Measurements from ENCODE around the gene CACNA1B. TPM values are rescaled to one million over a fixed set of nuclear protein-coding genes. Genes with fewer than 3 reads are reported as not detected.

CACNA1B gene
- total RNA-seq, 1 donor, result under 0.01 TPM

DNA sequence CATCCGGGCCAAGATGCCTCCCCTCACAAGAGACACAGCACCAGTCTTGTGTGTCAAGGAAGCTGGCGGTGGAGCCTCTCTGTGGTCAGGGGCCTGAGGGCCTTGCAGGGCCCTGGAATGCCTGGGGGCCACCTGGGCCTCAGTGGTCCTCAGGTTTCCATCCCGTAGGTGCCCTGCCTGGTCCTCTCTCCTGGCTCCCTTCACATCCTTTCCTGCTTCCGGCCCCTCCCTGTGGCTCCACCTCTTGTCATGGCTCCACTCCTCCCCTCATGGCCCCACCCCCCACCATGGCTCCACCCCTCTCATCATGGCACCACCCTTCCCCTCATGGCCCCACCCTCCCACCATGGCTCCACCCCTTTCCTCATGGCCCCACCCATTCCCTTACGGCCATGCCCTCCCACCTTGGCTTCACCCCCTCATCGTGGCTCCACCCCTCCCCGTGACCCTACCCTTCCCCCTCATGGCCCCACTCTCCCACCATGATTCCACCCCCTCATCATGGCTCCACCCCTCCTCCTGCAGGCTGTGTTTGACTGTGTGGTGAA, 175.8 kb downstream of the CACNA1B start:
- H3K27ac ChIP-seq (ENCODE audit: low read depth, low read length), result no peak overlapping the region
- no peaks in the 10 kb centered on the region for H3K79me2 ChIP-seq (ENCODE audit: insufficient read depth, low read length)
- no peaks in the 10 kb centered on the region for H3K27me3 ChIP-seq (ENCODE audit: insufficient read depth, low read length)
- H3K4me3 ChIP-seq (ENCODE audit: insufficient read depth, low read length), result no peak overlapping the region
- no peaks in the 10 kb centered on the region for H3K36me3 ChIP-seq (ENCODE audit: insufficient read depth, low read length)
- no peak for DNase-seq (ENCODE audit: insufficient read length, low spot score, missing footprints)
- H2AFZ ChIP-seq (ENCODE audit: low read length), result no peak overlapping the region
- TF ChIP-seq, protein P1, sequence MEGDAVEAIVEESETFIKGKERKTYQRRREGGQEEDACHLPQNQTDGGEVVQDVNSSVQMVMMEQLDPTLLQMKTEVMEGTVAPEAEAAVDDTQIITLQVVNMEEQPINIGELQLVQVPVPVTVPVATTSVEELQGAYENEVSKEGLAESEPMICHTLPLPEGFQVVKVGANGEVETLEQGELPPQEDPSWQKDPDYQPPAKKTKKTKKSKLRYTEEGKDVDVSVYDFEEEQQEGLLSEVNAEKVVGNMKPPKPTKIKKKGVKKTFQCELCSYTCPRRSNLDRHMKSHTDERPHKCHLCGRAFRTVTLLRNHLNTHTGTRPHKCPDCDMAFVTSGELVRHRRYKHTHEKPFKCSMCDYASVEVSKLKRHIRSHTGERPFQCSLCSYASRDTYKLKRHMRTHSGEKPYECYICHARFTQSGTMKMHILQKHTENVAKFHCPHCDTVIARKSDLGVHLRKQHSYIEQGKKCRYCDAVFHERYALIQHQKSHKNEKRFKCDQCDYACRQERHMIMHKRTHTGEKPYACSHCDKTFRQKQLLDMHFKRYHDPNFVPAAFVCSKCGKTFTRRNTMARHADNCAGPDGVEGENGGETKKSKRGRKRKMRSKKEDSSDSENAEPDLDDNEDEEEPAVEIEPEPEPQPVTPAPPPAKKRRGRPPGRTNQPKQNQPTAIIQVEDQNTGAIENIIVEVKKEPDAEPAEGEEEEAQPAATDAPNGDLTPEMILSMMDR (IDR thresholded peaks at IDR 0.05; ENCODE audit: extremely low read depth, low read depth, low read length), result no peak
- no peak overlapping the region for H3K4me2 ChIP-seq (ENCODE audit: insufficient read depth, low read length)
- H4K20me1 ChIP-seq (ENCODE audit: insufficient read depth, low read length), result no peaks in the 10 kb centered on the region
- no peaks in the 10 kb centered on the region for H3K9me3 ChIP-seq (ENCODE audit: low read depth, low read length)
- no peaks in the 10 kb centered on the region for H3K4me1 ChIP-seq (ENCODE audit: insufficient read depth, low read length)

DNA sequence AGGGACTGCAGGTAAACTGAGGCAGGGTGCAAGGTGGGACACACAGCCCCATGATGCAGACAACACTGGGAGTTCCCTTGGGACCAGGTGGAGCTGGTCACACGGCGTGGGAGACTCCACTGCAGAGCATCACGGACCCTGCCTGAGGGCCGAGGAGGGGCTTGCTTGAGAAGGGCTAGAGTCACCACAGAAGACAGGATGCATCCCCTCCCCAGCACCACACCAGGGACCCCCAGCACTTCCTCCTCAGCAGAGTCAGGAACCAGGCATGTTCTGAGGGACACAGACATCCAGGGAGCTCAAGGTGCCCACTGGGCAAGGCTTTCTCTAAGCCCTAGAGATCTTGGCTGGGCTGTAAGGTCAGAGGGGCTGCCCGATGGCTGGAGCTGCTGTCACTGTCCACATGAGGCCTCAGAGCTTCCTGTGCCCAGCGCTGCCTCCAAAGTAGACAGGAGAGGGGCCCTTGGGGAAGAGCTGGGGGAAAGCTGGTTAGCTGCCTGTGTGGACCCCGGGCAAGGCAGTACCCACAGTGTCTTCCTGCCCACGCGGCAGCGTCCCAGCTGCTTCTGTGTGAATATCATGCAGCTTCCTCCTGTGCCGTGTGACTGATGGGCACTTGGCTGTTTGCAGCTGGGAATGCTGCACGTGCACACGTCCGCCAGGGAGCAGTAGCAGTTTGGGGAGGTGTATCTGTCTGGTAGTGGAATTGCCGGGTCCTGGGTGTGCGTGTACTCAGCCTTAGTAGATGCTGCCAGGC, 176.6 kb downstream of the CACNA1B start:
- no peaks in the 10 kb centered on the region for H3K27me3 ChIP-seq (ENCODE audit: insufficient read depth, low read length)
- H3K4me3 ChIP-seq (ENCODE audit: insufficient read depth, low read length), result no peak overlapping the region
- no peak overlapping the region for H3K4me2 ChIP-seq (ENCODE audit: insufficient read depth, low read length)
- H4K20me1 ChIP-seq (ENCODE audit: insufficient read depth, low read length), result no peaks in the 10 kb centered on the region
- no peak for DNase-seq (ENCODE audit: insufficient read length, low spot score, missing footprints)
- H3K4me1 ChIP-seq (ENCODE audit: insufficient read depth, low read length), result no peaks in the 10 kb centered on the region
- H3K27ac ChIP-seq (ENCODE audit: low read depth, low read length), result no peak overlapping the region
- no peaks in the 10 kb centered on the region for H3K36me3 ChIP-seq (ENCODE audit: insufficient read depth, low read length)
- no peak overlapping the region for H2AFZ ChIP-seq (ENCODE audit: low read length)
- H3K79me2 ChIP-seq (ENCODE audit: insufficient read depth, low read length), result no peaks in the 10 kb centered on the region
- H3K9me3 ChIP-seq (ENCODE audit: low read depth, low read length), result no peaks in the 10 kb centered on the region
- TF ChIP-seq, protein P1 (IDR thresholded peaks at IDR 0.05; ENCODE audit: extremely low read depth, low read depth, low read length), result no peak

DNA sequence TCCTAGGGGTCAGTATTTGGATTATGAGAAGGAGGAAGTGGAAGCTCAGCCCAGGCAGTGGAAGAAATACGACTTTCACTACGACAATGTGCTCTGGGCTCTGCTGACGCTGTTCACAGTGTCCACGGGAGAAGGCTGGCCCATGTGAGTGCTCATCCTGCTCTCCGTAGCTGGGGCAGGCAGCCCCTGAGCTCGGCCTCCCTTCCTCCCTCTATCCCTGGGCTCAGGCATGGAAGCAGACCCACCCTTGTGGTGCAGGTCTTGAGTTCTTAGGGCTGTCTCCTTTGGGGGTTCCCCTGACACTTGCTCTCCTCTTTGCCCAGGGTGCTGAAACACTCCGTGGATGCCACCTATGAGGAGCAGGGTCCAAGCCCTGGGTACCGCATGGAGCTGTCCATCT, 180.1 kb downstream of the CACNA1B start:
- H3K4me1 ChIP-seq (ENCODE audit: insufficient read depth, low read length), result no peaks in the 10 kb centered on the region
- no peak overlapping the region for H3K4me3 ChIP-seq (ENCODE audit: insufficient read depth, low read length)
- no peaks in the 10 kb centered on the region for H3K79me2 ChIP-seq (ENCODE audit: insufficient read depth, low read length)
- H3K36me3 ChIP-seq (ENCODE audit: insufficient read depth, low read length), result no peaks in the 10 kb centered on the region
- no peak overlapping the region for H3K4me2 ChIP-seq (ENCODE audit: insufficient read depth, low read length)
- no peaks in the 10 kb centered on the region for H4K20me1 ChIP-seq (ENCODE audit: insufficient read depth, low read length)
- DNase-seq (ENCODE audit: insufficient read length, low spot score, missing footprints), result no peak
- H3K27ac ChIP-seq (ENCODE audit: low read depth, low read length), result no peak overlapping the region
- H2AFZ ChIP-seq (ENCODE audit: low read length), result no peak overlapping the region
- no peaks in the 10 kb centered on the region for H3K27me3 ChIP-seq (ENCODE audit: insufficient read depth, low read length)
- H3K9me3 ChIP-seq (ENCODE audit: low read depth, low read length), result no peaks in the 10 kb centered on the region
- TF ChIP-seq, protein P1 (IDR thresholded peaks at IDR 0.05; ENCODE audit: extremely low read depth, low read depth, low read length), result no peak

DNA sequence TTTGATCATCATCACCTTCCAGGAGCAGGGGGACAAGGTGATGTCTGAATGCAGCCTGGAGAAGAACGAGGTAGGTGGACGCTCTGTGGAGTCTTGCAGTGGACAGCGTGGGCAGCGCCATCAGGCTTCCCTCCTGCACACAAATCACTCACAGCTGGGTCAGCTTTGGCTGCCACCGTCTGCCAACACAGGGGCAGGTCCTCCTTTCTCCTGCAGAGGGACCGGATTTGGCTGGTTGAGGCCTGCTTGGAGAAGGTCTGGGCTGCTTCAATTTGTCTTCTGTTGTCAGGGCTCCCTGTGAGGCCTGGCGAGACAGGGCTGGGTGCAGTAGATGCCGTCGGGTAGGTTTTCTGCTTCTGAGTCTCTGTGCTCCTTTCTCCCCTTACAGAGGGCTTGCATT, 180.6 kb downstream of the CACNA1B start:
- H3K4me3 ChIP-seq (ENCODE audit: insufficient read depth, low read length), result no peak overlapping the region
- no peaks in the 10 kb centered on the region for H3K4me1 ChIP-seq (ENCODE audit: insufficient read depth, low read length)
- no peak overlapping the region for H2AFZ ChIP-seq (ENCODE audit: low read length)
- no peaks in the 10 kb centered on the region for H3K79me2 ChIP-seq (ENCODE audit: insufficient read depth, low read length)
- TF ChIP-seq, protein P1 (IDR thresholded peaks at IDR 0.05; ENCODE audit: extremely low read depth, low read depth, low read length), result no peak
- no peak for DNase-seq (ENCODE audit: insufficient read length, low spot score, missing footprints)
- no peaks in the 10 kb centered on the region for H3K36me3 ChIP-seq (ENCODE audit: insufficient read depth, low read length)
- H3K27ac ChIP-seq (ENCODE audit: low read depth, low read length), result no peak overlapping the region
- no peaks in the 10 kb centered on the region for H3K27me3 ChIP-seq (ENCODE audit: insufficient read depth, low read length)
- no peak overlapping the region for H3K4me2 ChIP-seq (ENCODE audit: insufficient read depth, low read length)
- no peaks in the 10 kb centered on the region for H4K20me1 ChIP-seq (ENCODE audit: insufficient read depth, low read length)
- no peaks in the 10 kb centered on the region for H3K9me3 ChIP-seq (ENCODE audit: low read depth, low read length)
